ENCODE measurements around the gene RAB13. TPM values are rescaled to one million over a fixed set of nuclear protein-coding genes. Genes with fewer than 3 reads are reported as not detected.

The RAB13 gene
- total and polyA plus RNA-seq, 12 donors, result 42.9 to 114 (median 58.1) TPM

DNA sequence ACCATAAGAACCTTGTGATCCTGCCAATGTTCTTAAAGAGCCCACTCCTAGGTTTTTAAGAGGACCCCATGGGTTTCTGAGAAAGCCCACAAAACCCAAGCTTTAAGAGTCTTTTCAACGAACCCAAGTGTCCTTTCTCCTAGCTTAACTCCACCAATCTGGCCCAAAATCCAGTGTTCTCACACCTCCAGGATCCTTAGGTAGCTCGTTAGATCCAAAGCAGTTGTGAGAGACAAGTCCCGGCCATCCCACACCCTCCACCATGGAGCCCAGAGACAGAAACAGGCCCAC is 41.4 kb downstream of the RAB13 start:
- H3K36me3 ChIP-seq, result peaks cover 0 to 67% (median 24%) of the 10 kb centered on the region in 9 donors
- no peak for TF ChIP-seq CTCF (IDR thresholded peaks at IDR 0.05)
- peaks cover 5 to 44% (median 30%) of the 10 kb centered on the region in 9 donors for H3K4me1 ChIP-seq
- no peaks in the 10 kb centered on the region for H3K9me3 ChIP-seq
- no peaks in the 10 kb centered on the region for H3K27me3 ChIP-seq
- intact Hi-C loops (cut with DNase I), result loop anchor here in 6 of 10 donors (2.0 to 10.0 kb wide), 6 partner anchors 22 to 150 kb away; partner anchors contain the start of gene GATAD2B (in 3 of the 6)
- ATAC-seq (peak in 1 of 8 donors; percentile 0), DNase-seq (no peak)
- H3K4me3 ChIP-seq, result peak overlapping the region in 9 of 10 donors; percentile 78 to 99 (median 91)
- peak overlapping the region; percentile 97 to 100 (median 100) for H3K27ac ChIP-seq
- 62 to 73% methylated on average over 3 of the region's 3 CpGs for WGBS, 2 donors

DNA sequence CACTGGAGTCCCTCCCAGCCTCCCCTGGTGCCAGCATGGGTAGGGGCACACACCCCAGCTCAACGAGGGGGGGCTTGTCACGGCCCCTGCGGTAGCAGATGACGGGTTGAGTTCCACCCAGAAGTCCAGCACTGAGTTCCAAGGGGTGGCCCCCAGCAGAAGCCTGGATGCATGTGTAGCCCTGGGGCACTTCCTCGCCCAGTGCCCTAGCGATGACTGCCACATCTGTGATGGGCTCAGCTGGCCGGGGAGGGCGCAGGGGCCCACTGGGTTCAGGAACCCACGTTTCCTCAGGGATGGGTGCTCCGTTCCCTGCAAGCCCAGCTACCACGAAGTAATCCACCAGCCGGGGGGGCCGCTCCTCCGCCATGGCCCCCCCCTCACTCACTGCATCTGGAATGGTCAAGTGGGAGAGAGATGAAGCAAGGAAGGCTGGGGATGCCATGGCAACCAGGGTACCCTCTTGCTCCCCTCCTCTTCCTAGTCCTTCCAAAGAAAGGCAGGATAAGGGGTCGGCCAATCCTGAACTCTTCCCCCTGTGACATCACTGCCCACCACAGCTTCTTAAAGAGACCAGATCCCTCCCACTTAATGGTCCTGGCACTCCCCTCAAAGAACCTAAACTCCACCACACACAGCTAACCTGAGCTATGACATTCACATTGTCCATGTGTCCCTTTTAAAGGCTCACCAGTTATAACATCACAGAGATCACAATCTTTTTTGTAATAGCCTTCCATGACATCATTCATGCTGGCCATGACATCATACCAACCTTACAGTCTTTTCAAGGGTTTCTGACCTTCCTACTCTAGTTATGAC is 41.9 kb downstream of the RAB13 start:
- DNase-seq, result peak in 1 of 2 donors; percentile 21
- H3K4me1 ChIP-seq, result peaks cover 5 to 44% (median 30%) of the 10 kb centered on the region in 9 donors
- intact Hi-C loops (cut with DNase I), result loop anchor here in 5 of 10 donors (2.0 to 10.0 kb wide), 3 partner anchors 21 to 149 kb away; partner anchors contain the start of gene GATAD2B (in 3 of the 5)
- no peak for TF ChIP-seq CTCF (IDR thresholded peaks at IDR 0.05)
- peaks cover 0 to 67% (median 27%) of the 10 kb centered on the region in 9 donors for H3K36me3 ChIP-seq
- no peaks in the 10 kb centered on the region for H3K27me3 ChIP-seq
- no peak for ATAC-seq
- H3K9me3 ChIP-seq, result no peaks in the 10 kb centered on the region
- H3K4me3 ChIP-seq, result peak overlapping the region in 9 of 10 donors; percentile 78 to 99 (median 91)
- 83 to 86% methylated on average over 15 of the region's 15 CpGs for WGBS, 2 donors
- peak overlapping the region in 9 of 10 donors; percentile 97 to 100 (median 100) for H3K27ac ChIP-seq

DNA sequence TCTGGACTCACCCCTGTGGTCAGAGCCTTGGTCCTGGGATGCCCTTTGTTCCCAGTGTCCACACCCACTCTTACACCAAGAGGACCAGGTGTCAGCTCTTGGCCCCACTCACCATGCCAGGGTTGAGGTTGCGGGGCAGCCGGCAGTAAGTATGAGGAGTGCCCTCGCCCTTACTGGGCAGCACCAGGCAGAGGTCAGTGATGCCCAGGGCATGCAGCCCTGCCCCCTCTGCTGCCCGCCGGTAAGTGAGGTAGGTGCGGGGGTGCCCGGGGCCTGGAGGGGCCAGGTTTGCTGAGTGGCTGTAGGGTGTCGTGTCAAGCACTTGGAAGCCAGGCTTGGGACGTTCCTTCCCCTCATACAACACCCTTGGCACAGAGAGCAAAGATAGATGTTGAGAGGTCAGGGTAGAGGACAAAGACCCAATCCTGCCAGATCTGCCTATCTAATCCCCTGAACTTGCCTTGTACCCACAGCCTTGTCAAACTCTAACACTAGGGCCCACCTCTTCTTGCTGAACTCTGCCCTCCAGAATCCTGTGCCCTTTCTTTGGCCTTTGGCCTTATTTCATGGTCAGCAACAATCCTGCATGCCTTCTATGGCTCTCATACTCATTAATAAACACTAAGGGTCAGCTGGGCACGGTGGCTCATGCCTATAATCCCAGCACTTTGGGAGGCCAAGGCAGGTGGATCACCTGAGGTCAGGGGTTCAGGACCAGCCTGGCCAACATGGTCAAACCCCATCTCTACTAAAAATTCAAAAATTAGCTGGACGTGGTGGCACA is 43.2 kb downstream of the RAB13 start:
- ATAC-seq (no peak), DNase-seq (peak in 1 of 2 donors; percentile 19)
- WGBS, 2 donors, result 73 to 82% methylated on average over 11 of the region's 11 CpGs
- intact Hi-C loops (cut with DNase I), result loop anchor here in 3 of 10 donors (10.0 kb wide), 2 partner anchors 118 to 148 kb away; no protein-coding TSS in a partner anchor
- peaks cover 5 to 44% (median 30%) of the 10 kb centered on the region in 9 donors for H3K4me1 ChIP-seq
- no peaks in the 10 kb centered on the region for H3K27me3 ChIP-seq
- H3K36me3 ChIP-seq, result peaks cover 0 to 67% (median 21%) of the 10 kb centered on the region in 9 donors
- TF ChIP-seq CTCF (IDR thresholded peaks at IDR 0.05), result no peak
- H3K9me3 ChIP-seq, result no peaks in the 10 kb centered on the region
- peak overlapping the region in 1 of 10 donors; percentile 78 for H3K4me3 ChIP-seq
- peak overlapping the region in 9 of 10 donors; percentile 37 to 100 (median 97) for H3K27ac ChIP-seq

Measured in heart right ventricle (tissue), 16 donors.